ENCODE measurements around the gene ASXL2.
A peak's percentile ranks its signal among the peaks of the same experiment; 100 is the strongest.

ASXL2 gene

GRCh38 chr2:25797620-25798488 lies 80.4 kb downstream of the ASXL2 start:
- DNase-seq = no peak

GRCh38 chr2:25794544-25795276 lies 83.6 kb downstream of the ASXL2 start:
- no peak for DNase-seq

GRCh38 chr2:25790074-25790790 lies 88.1 kb downstream of the ASXL2 start:
- DNase-seq = peak; percentile 29

GRCh38 chr2:25788457-25788856 lies 89.8 kb downstream of the ASXL2 start:
- DNase-seq = no peak

- no peak for DNase-seq
Observed at GRCh38 chr2:25787020-25787419, 91.3 kb downstream of the ASXL2 start.

- no peak for DNase-seq
Observed at GRCh38 chr2:25784404-25784803, 93.9 kb downstream of the ASXL2 start.

GRCh38 chr2:25777077-25777476 lies 101.2 kb downstream of the ASXL2 start:
- no peak for DNase-seq

GRCh38 chr2:25772078-25772477 lies 106.2 kb downstream of the ASXL2 start:
- no peak for DNase-seq

GRCh38 chr2:25763575-25763974 lies 114.7 kb downstream of the ASXL2 start:
- DNase-seq = no peak

- no peak for DNase-seq
Observed at GRCh38 chr2:25760297-25760696, 118.0 kb downstream of the ASXL2 start.

GRCh38 chr2:25758348-25758747 lies 119.9 kb downstream of the ASXL2 start:
- no peak for DNase-seq

- DNase-seq = no peak
Observed at GRCh38 chr2:25757906-25758305, 120.4 kb downstream of the ASXL2 start.

GRCh38 chr2:25756536-25756935 lies 121.8 kb downstream of the ASXL2 start:
- no peak for DNase-seq

- DNase-seq = no peak
Observed at GRCh38 chr2:25749676-25750075, 128.6 kb downstream of the ASXL2 start.

GRCh38 chr2:25744055-25744454 lies 134.2 kb downstream of the ASXL2 start:
- no peak for DNase-seq

- DNase-seq = peak; percentile 11
Observed at GRCh38 chr2:25743132-25743830, 135.0 kb downstream of the ASXL2 start.

GRCh38 chr2:25742501-25742900 lies 135.8 kb downstream of the ASXL2 start:
- no peak for DNase-seq

- DNase-seq = no peak
Observed at GRCh38 chr2:25740810-25741381, 137.4 kb downstream of the ASXL2 start.

GRCh38 chr2:25738383-25739343 lies 139.6 kb downstream of the ASXL2 start:
- no peak for DNase-seq

GRCh38 chr2:25736899-25737515 lies 141.3 kb downstream of the ASXL2 start:
- no peak for DNase-seq

- DNase-seq = no peak
Observed at GRCh38 chr2:25735835-25736234, 142.5 kb downstream of the ASXL2 start.
